Liver (tissue), 9 donors: Measurements from ENCODE around the gene PSENEN. TPM values are rescaled to one million over a fixed set of nuclear protein-coding genes. Genes with fewer than 3 reads are reported as not detected.

Source experiments
- DNase-seq: peaks from one replicate; pipeline ENCODE4 v3.0.0-alpha.2; 2017; ENCODE audit warnings: low spot score
- H3K27ac ChIP-seq, 2 donors: one replicate each; pipeline ENCODE4 v1.7.0; 2013; ENCODE audit warnings: inconsistent platforms in 2 of 2, low read length in 2 of 2, control low read depth in 1 of 2, low read depth in 1 of 2, mild to moderate bottlenecking in 1 of 2
- H3K27me3 ChIP-seq, 4 donors: one replicate each; pipeline versions ENCODE4 v1.6.1 to v1.7.0; 2013; ENCODE audit warnings: low read length in 3 of 4, inconsistent platforms in 1 of 4, mild to moderate bottlenecking in 1 of 4, moderate library complexity in 1 of 4; ENCODE audit not compliant: control insufficient read depth in 4 of 4, insufficient read depth in 4 of 4
- H3K36me3 ChIP-seq, 4 donors: one replicate each; pipeline versions ENCODE4 v1.6.1 to v1.7.0; 2013; ENCODE audit warnings: low read length in 3 of 4, mild to moderate bottlenecking in 3 of 4, low read depth in 1 of 4, moderate library complexity in 1 of 4; ENCODE audit not compliant: control insufficient read depth in 4 of 4, insufficient read depth in 3 of 4
- H3K4me1 ChIP-seq, 4 donors: one replicate each; pipeline versions ENCODE4 v1.6.1 to v1.7.0; 2013; ENCODE audit warnings: low read length in 3 of 4, mild to moderate bottlenecking in 3 of 4, moderate library complexity in 1 of 4; ENCODE audit not compliant: control insufficient read depth in 4 of 4, insufficient read depth in 4 of 4
- H3K4me3 ChIP-seq, 3 donors: one replicate each; pipeline versions ENCODE4 v1.6.1 to v1.7.0; 2013; ENCODE audit warnings: low read length in 3 of 3, control low read depth in 1 of 3, low read depth in 1 of 3, mild to moderate bottlenecking in 1 of 3
- H3K9ac ChIP-seq, 2 donors: one replicate each; pipeline ENCODE4 v1.7.0; 2013; ENCODE audit warnings: low read length in 2 of 2, mild to moderate bottlenecking in 2 of 2, moderate library complexity in 2 of 2, control low read depth in 1 of 2, low read depth in 1 of 2
- H3K9me3 ChIP-seq, 4 donors: one replicate each; pipeline versions ENCODE4 v1.6.1 to v1.7.0; 2013; ENCODE audit warnings: low read length in 3 of 4; ENCODE audit not compliant: control insufficient read depth in 4 of 4
- EGR1 ChIP-seq, 2 donors: IDR thresholded peaks; 2 replicates each; pipeline ENCODE4 v1.6.1; 2016 to 2018; ENCODE audit warnings: antibody characterized with exemption in 2 of 2, low read depth in 2 of 2
- GABPA ChIP-seq, 2 donors: IDR thresholded peaks in 1 of 2; conservative IDR thresholded peaks in 1 of 2; 2 replicates each; pipeline ENCODE4 v1.6.1; 2016; ENCODE audit warnings: antibody characterized with exemption in 2 of 2, mild to moderate bottlenecking in 1 of 2, moderate library complexity in 1 of 2
- HNF4G ChIP-seq: IDR thresholded peaks from 2 replicates; pipeline ENCODE4 v1.6.1; 2016; ENCODE audit warnings: antibody characterized with exemption
- NR2F2 ChIP-seq: IDR thresholded peaks from 2 replicates; pipeline ENCODE4 v1.6.1; 2016; ENCODE audit warnings: antibody characterized with exemption
- RXRA ChIP-seq, 2 donors: IDR thresholded peaks; 2 replicates each; pipeline ENCODE4 v1.6.1; 2017 to 2018; ENCODE audit warnings: antibody characterized with exemption in 2 of 2, mild to moderate bottlenecking in 1 of 2
- SP1 ChIP-seq: IDR thresholded peaks from 2 replicates; pipeline ENCODE4 v1.6.1; 2018; ENCODE audit warnings: antibody characterized with exemption, mild to moderate bottlenecking
- YY1 ChIP-seq: IDR thresholded peaks from 2 replicates; pipeline ENCODE4 v1.6.1; 2016; ENCODE audit warnings: antibody characterized with exemption, mild to moderate bottlenecking
- WGBS: extraction: QIAGEN DNeasy Blood & Tissue Kit; methylation state at CpG from one replicate; pipeline ENCODE4 v1.1.7; 2013; 5-methylcytosine and 5-hydroxymethylcytosine counted together
- polyA plus RNA-seq, 2 donors: library from polyadenylated mRNA; stranded (reverse) in 1 of 2; unstranded in 1 of 2; fragments of 200-250 nt in 1 of 2; fragments of >200 nt in 1 of 2; fragmentation: Nextera tagmentation in 1 of 2; extraction: Ambion mirVana in 1 of 2; gene quantifications; one replicate each; pipeline versions ENCODE4 v1.2.1 to v1.2.3, GENCODE V29; 2013 to 2015
- total RNA-seq, 2 donors: library from RNA; depleted of rRNA; stranded (reverse); fragments of >200 nt; gene quantifications; one replicate each; pipeline ENCODE4 v1.2.3, GENCODE V29; 2014
- TF ChIP-seq, protein P1 (sequence below): fragments of 150-350 bp; IDR thresholded peaks from 2 replicates; pipeline ENCODE4 v1.5.1; 2017; ENCODE audit warnings: improper control_type of control experiment, low read depth, low read length; ENCODE audit not compliant: missing input control
- TF ChIP-seq, protein P2 (sequence below): IDR thresholded peaks from 2 replicates; pipeline ENCODE4 v1.6.1; 2016; ENCODE audit warnings: antibody characterized with exemption
- TF ChIP-seq, protein P3 (sequence below): IDR thresholded peaks from 2 replicates; pipeline ENCODE4 v1.6.1; 2016; ENCODE audit warnings: antibody characterized with exemption
- TF ChIP-seq, protein P4 (sequence below): IDR thresholded peaks from 2 replicates; pipeline ENCODE4 v1.6.1; 2016; ENCODE audit warnings: antibody characterized with exemption, mild to moderate bottlenecking
- donor health status: healthy.
- donor health status: healthy.
- donor health status: healthy.
- donor health status: healthy.
- donor health status: healthy.

Gene PSENEN
- total and polyA plus RNA-seq, 4 donors, result 7.4 to 58.1 (median 20.7) TPM

DNA sequence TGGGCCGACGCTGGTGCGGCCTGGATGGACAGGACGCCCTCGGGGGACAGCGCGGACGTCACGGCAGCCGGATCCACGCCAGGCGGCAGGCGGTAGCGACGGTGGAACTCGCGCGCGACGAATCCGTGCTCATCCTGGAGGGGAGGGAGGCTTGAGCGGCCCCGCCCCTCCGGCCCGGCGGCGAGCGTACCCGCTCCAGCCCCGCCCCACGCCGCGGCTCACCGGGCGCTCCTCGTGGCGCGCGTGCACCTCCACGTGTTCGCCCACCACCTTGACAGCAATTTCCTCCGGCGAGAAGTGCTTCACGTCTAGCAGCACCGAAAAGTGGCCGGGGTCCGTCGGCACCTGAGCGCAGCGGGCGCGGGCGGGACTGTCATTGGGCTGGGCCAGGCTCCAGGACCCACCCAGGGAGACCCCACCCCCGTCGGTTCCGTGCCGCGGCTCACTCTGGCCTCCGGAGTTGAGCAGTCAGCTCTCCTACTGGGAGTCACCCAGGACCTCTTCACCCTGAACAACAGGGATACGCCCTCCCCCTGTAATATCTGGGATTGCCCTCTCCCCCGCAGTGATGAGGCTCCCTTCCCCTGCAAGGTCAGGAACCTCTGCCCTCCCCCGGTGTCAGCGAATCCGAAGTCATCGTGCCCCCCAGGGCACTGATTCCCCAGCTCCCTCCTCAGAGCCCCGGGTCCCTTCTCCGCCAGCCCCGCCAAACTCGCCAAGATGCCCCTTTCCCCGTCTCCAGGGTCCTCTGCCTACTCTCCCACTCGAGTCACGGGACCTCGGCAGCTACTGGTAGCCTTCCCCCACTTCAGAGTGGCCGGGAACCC lies 10.3 kb downstream of the PSENEN start:
- Histone ChIP-seq H3K4me1 (peaks cover 14 to 19% (median 18%) of the 10 kb centered on the region in 4 donors), H3K9ac (no peak overlapping the region), H3K4me3 (peak overlapping the region in 1 of 3 donors; percentile 8), H3K9me3 (no peaks in the 10 kb centered on the region), H3K36me3 (peaks cover 0 to 20% (median 10%) of the 10 kb centered on the region in 4 donors), H3K27ac (peak overlapping the region; percentile 85 to 91), H3K27me3 (no peaks in the 10 kb centered on the region)
- TF ChIP-seq, protein P1, sequence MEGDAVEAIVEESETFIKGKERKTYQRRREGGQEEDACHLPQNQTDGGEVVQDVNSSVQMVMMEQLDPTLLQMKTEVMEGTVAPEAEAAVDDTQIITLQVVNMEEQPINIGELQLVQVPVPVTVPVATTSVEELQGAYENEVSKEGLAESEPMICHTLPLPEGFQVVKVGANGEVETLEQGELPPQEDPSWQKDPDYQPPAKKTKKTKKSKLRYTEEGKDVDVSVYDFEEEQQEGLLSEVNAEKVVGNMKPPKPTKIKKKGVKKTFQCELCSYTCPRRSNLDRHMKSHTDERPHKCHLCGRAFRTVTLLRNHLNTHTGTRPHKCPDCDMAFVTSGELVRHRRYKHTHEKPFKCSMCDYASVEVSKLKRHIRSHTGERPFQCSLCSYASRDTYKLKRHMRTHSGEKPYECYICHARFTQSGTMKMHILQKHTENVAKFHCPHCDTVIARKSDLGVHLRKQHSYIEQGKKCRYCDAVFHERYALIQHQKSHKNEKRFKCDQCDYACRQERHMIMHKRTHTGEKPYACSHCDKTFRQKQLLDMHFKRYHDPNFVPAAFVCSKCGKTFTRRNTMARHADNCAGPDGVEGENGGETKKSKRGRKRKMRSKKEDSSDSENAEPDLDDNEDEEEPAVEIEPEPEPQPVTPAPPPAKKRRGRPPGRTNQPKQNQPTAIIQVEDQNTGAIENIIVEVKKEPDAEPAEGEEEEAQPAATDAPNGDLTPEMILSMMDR, result no peak
- TF ChIP-seq, protein P2, sequence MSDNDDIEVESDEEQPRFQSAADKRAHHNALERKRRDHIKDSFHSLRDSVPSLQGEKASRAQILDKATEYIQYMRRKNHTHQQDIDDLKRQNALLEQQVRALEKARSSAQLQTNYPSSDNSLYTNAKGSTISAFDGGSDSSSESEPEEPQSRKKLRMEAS, result no peak
- no peak for TF ChIP-seq HNF4G
- TF ChIP-seq EGR1 (IDR thresholded peaks at IDR 0.05; ENCODE audit: low read depth in 2 of 2), result no peak
- TF ChIP-seq GABPA (IDR thresholded peaks at IDR 0.05 in 1 of 2, conservative IDR thresholded peaks at IDR 0.05 in 1 of 2), result no peak
- TF ChIP-seq YY1, result no peak
- TF ChIP-seq, protein P3, sequence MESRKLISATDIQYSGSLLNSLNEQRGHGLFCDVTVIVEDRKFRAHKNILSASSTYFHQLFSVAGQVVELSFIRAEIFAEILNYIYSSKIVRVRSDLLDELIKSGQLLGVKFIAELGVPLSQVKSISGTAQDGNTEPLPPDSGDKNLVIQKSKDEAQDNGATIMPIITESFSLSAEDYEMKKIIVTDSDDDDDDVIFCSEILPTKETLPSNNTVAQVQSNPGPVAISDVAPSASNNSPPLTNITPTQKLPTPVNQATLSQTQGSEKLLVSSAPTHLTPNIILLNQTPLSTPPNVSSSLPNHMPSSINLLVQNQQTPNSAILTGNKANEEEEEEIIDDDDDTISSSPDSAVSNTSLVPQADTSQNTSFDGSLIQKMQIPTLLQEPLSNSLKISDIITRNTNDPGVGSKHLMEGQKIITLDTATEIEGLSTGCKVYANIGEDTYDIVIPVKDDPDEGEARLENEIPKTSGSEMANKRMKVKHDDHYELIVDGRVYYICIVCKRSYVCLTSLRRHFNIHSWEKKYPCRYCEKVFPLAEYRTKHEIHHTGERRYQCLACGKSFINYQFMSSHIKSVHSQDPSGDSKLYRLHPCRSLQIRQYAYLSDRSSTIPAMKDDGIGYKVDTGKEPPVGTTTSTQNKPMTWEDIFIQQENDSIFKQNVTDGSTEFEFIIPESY, result no peak
- TF ChIP-seq NR2F2, result no peak
- TF ChIP-seq RXRA (IDR thresholded peaks at IDR 0.05), result no peak
- TF ChIP-seq, protein P4, sequence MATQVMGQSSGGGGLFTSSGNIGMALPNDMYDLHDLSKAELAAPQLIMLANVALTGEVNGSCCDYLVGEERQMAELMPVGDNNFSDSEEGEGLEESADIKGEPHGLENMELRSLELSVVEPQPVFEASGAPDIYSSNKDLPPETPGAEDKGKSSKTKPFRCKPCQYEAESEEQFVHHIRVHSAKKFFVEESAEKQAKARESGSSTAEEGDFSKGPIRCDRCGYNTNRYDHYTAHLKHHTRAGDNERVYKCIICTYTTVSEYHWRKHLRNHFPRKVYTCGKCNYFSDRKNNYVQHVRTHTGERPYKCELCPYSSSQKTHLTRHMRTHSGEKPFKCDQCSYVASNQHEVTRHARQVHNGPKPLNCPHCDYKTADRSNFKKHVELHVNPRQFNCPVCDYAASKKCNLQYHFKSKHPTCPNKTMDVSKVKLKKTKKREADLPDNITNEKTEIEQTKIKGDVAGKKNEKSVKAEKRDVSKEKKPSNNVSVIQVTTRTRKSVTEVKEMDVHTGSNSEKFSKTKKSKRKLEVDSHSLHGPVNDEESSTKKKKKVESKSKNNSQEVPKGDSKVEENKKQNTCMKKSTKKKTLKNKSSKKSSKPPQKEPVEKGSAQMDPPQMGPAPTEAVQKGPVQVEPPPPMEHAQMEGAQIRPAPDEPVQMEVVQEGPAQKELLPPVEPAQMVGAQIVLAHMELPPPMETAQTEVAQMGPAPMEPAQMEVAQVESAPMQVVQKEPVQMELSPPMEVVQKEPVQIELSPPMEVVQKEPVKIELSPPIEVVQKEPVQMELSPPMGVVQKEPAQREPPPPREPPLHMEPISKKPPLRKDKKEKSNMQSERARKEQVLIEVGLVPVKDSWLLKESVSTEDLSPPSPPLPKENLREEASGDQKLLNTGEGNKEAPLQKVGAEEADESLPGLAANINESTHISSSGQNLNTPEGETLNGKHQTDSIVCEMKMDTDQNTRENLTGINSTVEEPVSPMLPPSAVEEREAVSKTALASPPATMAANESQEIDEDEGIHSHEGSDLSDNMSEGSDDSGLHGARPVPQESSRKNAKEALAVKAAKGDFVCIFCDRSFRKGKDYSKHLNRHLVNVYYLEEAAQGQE, result no peak
- TF ChIP-seq SP1, result no peak
- WGBS, result 40% methylated on average over 74 of the region's 74 CpGs
- DNase-seq, result peak; percentile 59
